GM21576 (cell line): Measurements from ENCODE around the gene KRI1.

Experiments
- ATAC-seq: cut with Tn5 transposase; IDR thresholded peaks from one replicate; pipeline ENCODE4 v1.9.1; 2021; ENCODE audit warnings: mild to moderate bottlenecking, moderate library complexity; ENCODE audit not compliant: unreplicated experiment

The KRI1 gene

DNA sequence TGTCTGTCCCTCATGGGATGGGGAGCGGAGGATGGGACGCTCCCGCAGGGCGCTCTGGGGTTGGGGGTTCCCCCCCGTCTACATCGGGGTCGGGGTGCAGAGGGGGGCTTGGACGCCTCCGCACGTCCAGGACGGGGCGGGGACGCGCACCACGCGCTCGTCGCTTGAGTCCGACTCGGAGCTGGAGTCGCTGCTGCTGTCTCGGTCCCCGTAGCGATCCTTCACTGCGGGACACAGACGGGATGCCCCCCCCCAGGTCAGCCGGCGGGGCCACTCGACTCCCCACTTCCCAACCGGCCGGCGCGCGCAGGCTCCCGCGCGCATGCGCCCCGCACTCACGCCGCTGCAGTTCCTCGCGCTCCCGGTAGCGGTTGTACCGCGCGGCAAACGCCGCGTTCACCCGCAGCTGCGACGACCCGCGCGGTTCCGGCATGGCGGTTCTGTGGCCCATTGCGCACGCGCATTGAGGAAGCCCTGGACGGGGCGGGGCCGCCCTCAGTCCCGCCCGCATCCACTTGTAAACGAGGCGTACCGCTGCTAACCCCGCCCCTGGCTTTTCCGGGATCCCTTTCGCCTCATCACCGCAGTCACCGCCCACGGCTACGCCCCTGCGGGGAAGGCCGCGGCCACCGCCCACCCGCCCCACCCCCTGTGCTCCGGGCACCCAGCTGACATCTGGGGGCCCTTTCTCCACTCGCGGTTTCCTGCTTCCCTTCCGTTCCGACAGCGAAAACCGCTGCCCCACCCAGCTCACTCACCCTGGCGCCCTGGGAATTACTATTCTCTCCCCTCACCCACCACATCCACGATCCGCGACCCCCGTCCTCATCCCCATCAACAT, at the start of gene KRI1:
KRI1 (minus strand) TSS at position 444 of the 841 bp plus-strand sequence; CDS start at position 433, 11 bp downstream.
- peak; percentile 45 for ATAC-seq

DNA sequence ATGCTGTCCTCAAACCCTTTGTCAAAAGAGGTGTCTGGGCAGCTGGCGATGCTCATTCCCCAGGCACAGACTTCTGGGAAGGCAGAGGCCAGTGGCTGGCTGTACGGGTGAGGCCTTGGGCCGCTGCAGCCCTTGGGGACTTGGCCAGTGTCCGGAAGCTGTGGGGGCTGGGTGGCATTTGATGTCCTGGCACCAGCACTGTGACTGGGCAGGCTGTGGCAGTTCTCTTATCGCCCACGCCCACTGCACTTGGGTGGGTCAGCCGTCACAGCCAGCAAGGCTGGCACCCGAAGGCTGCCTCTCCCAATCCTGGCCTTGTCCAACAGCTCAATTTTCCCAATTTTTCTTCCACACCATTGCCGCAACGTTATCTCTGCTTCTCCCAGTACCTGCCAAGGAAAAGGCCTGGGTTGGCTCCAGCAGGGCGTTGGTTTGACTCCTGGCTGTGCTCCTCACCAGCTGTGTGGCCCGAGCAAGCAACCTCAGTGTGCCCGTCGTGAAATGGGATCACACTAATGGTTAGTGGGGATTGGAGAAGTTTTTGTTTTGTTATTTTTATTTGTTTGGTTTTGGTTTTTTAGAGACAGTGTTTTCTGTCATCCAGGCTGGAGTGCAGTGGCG, 46.8 kb upstream of the KRI1 start:
- ATAC-seq = no peak

DNA sequence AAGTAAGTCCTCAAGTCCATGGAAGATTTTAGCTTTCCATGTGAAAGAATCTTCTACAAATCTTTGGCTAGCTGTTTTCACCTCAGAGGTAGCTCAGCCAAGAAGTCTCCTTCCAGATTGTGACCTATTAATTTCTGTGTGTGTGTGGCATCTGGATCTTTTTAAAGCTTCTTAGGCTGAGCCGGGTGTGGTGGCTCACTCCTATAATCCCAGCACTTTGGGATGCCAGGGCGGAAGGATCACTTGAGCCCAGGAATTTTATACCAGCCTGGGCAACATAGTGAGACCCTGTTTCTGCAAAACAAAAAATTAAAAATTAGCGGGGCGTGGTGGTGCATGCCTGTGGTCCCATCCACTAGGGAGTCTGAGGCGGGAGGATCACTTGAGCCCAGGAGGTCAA, 46.1 kb upstream of the KRI1 start:
- ATAC-seq = no peak

DNA sequence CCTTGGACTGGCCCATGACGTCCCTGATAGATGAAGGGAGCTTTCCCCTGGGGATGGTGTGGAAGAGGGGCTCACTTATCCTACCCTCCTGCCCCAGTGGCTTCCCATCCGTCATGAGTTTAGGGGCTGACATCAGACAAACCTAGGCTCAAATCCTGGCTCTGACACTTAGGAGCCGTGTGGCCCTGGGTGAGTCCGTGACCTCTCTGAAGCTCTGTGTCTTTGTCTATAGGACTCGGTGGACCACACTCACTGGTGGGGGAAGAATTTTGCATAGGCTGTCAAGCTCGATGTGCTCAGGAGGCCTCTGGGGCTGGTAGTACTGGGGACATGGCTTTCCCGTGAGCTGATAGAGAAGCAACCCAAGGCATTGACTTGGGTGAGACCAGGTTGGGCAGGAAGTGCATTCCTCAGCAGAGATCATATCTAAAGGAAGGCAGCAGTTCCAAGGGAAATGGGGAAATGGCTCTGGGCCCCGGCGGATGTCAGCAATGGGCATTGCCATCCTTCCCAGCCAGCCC, 38.7 kb upstream of the KRI1 start:
- no peak for ATAC-seq

DNA sequence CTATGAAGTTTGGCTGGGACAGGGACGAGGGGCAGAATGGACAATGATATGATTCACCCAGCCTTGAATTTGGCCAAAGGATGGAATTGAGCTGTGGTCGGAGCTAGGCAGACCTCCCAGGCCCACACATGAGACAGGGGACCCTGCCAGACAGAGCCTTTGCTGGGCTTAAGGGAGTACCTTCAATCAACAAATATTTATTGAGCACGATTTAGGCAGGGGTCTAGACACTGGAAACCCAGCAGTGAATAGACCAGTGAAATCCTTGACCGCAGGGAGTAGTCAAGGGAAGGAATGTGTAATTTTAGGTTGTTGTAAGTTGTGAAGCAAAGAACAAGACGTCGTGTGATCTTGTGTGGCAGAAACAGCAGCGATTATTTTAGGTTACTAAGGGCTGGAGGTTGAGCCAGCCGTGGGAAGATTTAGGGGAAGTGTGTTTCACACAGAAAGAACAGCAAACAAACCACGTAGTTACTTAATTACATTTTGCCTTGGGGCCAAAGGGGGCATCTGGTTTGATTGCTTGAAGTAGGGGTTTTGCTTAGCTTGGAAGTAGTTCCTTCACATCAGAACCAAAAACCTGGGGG, 38.2 kb upstream of the KRI1 start:
- ATAC-seq = no peak

DNA sequence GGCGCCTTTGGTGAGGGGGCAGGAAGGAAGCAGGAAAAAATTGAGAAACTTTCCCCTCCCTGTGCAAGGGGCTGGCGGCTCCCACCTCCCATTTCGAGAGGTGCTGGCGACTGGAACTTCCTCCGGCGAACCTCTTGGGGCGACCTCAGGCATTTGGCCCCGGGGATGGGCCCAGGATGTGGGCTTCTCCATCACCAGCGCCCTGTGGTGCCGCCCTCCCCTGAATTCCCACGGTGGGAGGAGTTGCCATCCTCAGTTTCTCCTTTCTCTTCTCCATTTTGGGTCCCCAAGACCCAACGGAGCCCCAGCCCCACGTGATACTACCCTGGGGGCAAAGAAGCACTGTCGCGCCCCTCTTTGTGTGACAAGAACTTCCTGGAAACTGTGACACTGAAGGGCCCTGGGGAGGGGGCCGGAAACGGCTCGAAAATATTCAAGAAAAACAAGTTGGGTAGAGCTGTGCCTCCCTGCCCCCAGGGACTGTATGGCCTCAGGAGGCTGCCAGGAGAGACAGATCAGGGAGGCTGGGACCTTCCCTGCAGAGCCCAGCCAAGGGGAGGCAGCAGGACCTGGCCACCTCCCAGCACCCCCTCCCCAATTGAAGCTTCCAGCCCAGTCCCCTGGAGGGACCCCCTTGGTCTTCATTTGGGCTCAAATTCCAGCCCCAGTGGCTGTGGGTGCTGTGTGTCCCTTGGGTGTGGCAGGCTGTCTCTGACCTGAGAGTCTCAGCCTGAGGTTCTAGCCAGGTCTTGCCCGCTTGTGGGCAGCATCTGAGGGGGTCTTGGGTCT, 37.5 kb upstream of the KRI1 start:
- peak; percentile 35 for ATAC-seq

DNA sequence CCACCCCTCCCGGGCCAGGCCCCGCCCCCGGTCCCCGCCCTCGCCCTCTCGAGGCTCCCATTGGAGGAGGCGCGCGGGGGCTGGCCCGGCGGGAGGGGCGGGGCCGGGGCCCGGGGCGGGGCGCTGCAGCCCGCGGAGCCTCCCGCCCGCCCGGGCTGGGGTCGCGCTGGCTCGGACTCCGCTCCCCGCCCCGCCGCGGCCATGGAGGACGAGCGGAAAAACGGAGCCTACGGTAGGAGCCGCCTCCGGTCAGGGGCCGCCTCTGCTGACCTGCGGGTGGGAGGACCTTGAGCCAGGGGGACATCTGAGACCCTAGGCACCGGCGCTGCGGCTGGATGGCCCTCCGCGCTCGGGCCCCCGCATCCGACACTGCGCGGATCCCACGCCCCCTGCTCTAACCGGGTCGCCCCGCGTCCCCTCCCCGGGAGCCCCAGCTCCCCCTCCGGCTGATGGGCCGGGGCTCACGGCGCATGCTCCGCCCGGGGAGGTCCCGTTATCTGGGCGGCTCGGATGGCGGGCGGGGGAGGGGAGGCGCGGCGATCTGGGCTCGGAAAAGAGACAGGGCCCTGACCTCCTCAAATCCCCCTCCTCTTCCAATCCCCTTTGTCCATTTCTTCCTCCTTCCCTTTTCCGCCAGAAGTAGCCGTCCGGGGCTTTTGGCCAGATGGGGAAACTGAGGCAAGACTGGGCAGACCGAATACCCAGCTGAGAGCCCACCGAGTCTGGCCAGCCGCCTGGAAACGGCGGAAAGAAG, 36.7 kb upstream of the KRI1 start:
- ATAC-seq = peak; percentile 50

DNA sequence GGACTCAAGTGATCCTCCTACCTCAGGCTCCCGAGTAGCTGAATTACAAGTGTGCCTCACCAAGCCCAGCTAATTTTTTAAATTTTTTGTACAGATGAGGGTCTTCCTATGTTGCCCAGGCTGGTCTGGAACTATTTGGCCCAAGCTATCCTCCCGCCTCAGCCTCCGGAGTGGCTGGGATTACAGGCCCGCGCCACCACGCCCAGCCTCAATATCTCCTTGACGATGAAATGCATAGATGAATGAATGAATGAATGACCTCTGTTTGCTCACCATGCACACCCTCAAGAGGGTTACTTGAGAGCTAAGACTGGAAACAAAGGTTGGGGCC, 36.2 kb upstream of the KRI1 start:
- no peak for ATAC-seq

DNA sequence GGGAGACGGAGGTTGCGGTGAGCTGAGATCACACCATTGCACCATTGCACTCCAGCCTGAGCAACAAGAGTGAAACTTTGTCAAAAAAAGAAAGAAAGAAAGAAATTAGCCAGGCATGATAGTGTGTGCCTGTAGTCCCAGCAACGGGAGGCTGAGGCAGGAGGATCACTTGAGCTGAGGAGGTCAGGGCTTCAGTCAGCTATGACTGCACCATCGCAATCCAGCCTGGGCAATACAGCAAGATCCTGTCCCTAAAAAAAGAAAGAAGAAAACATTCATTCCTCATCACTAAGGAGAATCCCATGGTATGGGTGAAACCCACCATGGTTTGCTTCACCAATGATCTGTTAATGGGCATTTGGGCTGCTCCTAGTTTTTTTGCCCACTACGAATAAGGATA, 34.3 kb upstream of the KRI1 start:
- ATAC-seq = no peak

DNA sequence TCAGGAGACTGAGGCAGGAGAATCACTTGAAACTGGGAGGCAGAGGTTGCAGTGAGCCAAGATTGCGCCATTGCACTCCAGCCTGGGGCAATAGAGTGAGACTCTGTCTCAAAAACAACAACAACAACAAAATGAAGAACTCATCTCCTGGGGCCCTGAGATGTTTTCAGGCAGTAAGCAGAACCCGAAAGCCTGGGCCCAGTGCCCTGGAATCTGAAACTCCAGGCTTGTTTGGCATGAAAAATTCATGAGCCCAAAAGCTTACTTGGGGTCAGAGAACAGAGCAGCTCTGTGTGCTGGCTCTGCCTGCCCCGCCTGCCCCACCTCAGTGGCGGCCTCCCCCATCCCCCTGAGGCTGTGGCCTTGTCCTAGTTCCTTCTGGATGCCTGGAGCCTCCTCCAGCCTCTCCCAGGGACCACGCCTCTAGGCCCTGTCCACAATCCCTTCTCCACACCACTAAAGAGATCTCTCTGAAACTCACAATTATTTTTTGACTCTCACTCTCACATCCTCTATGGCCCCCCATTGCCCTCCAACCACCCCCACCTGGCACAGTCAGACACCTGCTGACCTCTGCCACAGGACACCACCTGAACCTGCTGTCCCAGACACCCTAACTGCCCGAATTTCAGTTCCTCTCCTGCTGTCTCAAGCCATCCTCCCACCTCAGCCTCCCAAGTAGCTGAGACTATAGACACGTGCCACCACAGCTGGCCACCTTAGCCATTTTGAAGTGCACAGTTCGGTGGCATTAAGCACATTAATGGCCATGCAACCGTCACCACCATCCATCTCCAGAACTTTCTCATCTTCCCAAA, 28.2 kb upstream of the KRI1 start:
- peak; percentile 52 for ATAC-seq

DNA sequence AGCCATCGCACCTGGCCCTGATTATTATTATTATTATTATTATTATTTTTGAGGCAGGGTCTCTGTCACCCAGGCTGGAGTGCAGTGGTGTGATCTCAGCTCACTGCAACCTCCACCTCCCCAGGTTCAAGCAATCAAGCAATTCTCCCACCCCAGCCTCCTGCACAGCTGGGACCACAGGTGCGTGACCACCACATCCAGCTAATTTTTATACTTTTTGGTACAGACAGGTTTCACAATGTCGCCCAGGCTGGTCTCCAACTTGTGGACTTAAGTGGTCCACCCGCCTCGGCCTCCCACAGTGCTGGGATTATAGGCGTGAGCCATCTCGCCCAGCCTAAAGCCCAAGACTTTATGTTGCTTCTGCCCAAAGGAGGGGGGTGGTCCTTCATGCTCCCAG, 27.3 kb upstream of the KRI1 start:
- ATAC-seq = no peak

DNA sequence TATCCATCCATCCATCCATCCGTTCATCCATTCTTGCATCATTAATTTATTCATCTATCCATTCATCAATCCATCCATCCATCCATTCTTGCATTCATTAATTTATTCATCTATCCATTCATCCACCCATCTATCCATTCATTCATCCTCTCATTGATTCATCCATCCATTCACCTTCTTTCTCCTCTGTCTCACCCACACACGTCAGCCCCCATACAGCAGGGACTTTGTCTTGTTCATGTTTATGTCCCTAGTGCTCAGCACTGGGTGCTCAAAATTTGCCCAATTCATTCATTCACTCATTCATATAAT, 22.0 kb upstream of the KRI1 start:
- no peak for ATAC-seq

DNA sequence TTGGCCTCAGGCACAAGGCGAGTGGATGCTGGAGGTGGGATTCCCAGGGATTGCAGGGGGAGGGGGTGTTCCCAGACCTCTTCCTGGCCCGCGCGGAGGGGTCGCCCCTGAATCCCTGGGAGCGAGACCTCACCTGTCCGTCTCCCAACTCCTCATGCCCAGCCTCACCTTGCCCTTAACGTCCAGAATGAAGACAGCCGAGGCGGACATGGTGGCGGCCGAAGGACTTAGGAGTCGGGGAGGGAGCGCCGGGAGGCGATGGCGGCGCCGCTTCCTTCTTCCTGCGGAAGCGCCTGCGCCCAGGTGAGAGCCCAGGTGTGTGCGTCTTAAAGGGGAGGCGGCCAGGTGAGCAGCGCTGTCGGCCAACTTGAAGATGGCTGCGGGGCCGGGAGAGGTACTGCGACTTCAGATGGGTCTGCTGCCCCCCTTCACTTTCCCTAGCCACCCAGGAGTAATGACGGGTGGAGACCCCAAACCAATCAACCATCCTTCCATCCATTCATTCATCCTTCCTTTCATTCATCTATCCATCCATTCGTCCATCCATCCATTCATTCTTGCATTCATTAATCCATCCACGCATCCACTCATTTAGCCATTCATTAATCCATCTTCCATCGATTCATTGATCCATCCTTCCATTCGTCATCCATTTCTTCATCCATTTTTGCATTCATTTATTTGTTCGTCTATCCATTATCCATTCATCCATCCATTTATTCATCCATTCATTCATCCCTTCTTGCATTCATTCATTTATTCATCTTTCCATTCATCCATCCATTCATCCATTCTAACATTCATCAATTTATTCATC, 21.4 kb upstream of the KRI1 start, which contains the start of gene AP1M2:
AP1M2 (minus strand) TSS at position 291 of the 817 bp plus-strand sequence; CDS start at position 210, 81 bp downstream.
- ATAC-seq = no peak

DNA sequence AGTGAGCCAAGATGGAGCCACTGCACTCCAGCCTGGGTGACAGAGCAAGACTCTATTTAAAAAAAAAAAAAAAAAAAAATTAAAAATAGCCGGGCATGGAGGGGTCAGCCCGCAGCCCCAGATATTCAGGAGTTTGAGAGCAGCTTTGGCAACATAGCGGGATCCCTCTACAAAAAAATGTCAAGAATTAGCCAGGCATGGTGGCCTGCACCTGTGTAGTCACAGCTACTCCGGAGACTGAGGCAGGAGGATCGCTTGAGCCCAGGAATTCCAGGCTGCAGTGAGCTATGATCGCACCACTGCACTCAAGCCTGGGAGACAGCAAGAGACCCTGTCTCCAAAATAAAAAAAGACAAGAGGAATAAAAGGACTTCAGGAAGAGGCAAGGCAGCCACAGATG, 20.6 kb upstream of the KRI1 start:
- no peak for ATAC-seq

DNA sequence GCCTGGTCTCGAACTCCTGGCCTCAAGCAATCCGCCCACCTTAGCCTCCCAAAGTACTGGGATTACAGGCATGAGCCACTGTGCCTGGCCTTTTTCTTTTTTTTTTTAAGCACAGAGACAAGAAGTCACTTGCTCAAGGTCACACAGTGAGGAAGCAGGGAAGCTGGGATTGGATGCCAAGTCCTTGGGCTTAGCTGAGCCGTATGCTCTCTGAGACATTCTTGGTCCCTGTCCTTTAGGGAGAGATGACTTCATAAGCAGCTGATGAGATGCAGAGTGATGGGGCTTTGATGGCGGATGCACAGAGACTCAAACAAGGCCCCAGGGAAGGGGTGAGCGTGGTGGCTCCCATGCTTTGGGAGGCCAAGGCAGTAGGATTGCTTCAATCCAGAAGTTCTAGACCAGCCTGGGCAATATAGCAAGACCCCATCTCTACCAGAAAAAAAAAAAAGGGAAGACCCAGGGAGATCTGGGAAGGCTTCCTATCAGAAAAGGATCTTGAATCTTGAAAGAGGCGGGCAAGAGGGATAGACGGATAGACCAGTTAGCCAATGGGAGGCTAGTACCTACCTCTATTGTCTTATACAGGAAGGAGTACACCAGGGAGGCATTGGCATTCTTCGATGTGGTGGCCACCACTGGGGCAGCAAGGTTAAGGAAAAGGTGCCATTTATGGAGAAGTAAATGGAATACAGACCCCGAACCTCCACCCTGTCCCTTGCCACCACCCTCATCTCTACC, 17.4 kb upstream of the KRI1 start:
- ATAC-seq = no peak

DNA sequence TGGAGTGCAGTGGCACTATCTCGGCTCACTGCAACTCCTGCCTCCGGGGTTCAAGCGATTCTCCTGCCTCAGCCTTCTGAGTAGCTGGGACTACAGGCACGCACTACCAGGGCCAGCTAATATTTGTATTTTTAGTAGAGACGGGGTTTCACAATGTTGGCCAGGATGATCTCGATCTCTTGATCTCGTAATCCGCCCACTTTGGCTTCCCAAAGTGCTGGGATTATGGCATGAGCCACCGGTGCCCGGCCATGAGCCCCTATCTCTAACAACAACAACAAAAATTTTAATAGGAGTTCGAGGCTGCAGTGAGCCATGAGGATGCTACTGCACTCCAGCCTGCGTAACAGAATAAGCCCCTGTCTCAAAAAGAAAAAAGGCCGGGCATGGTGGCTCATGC, 16.3 kb upstream of the KRI1 start:
- ATAC-seq = no peak

DNA sequence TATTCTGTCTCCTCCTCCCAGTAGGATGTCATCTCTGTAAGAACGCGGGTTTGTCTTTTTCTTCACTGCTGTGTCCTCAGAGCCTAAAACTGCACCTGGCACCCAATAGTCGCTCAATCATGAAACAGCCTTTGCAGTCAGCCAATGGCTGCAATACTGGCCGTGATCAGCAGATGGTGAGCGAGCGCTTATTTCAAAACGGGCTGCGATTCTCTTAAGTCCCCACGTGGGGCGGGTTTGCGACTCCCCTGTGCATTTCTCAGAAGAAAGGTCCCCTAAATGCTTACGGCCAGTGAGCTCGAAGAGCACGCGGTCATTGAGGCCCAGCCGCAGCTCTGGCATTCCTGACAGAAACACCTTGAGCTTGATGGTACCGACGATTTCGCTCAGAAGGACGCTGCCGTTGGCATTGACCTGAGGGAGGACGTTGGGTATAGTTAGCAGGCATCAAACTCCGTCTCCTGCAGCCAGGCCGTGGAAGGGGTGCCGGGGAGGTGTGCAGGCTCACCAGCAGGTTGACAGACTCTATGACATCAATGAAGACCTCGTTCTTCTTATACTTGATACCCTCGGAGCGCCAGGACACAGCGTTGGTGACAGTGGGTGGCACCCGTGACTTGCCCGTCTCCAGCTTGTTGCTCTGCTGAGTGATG, 15.3 kb upstream of the KRI1 start:
- ATAC-seq = no peak

DNA sequence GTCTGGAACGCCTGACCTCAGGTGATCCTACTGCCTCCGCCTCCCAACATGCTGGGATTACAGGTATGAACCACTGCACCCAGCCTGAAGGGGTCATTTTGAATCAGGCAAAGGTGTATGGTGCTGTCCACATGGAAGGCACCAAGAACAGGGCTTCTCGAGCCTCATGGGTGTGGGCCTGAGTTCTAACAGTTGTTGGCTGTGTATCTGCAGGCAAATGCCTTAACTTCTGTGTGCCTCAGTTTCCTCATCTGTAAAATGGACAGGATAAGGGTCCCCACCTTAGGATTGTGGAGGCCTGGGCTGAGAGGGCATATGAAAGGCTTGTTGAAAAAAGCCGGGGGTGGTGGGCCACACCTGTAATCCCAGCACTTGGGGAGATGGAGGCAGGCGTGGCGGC, 12.1 kb upstream of the KRI1 start:
- no peak for ATAC-seq
